ENCODE measurements around the gene MRC2.

Gene MRC2

GRCh38 chr17:62727916-62728672, 100.6 kb downstream of the MRC2 start:
- no peak for DNase-seq
- TF ChIP-seq CTCF (IDR thresholded peaks at IDR 0.05; ENCODE audit: low read depth, low read length), result peak; percentile 21
- no peak overlapping the region for H3K4me3 ChIP-seq (ENCODE audit: low read depth, low read length)
- H3K36me3 ChIP-seq, result no peaks in the 10 kb centered on the region
- peaks cover 11% of the 10 kb centered on the region for H3K4me1 ChIP-seq
- no peaks in the 10 kb centered on the region for H3K9me3 ChIP-seq
- no peaks in the 10 kb centered on the region for H3K27me3 ChIP-seq

- Histone ChIP-seq H3K27me3 (no peaks in the 10 kb centered on the region), H3K4me1 (no peaks in the 10 kb centered on the region), H3K36me3 (no peaks in the 10 kb centered on the region), H3K9me3 (no peaks in the 10 kb centered on the region), H3K4me3 (ENCODE audit: low read depth, low read length) (no peak overlapping the region)
- DNase-seq, result no peak
- TF ChIP-seq CTCF (IDR thresholded peaks at IDR 0.05; ENCODE audit: low read depth, low read length), result no peak
Measured at GRCh38 chr17:62732125-62732524, 104.7 kb downstream of the MRC2 start.

- H3K36me3 ChIP-seq, result no peaks in the 10 kb centered on the region
- H3K27me3 ChIP-seq, result no peaks in the 10 kb centered on the region
- H3K9me3 ChIP-seq, result no peaks in the 10 kb centered on the region
- H3K4me1 ChIP-seq, result no peaks in the 10 kb centered on the region
- no peak overlapping the region for H3K4me3 ChIP-seq (ENCODE audit: low read depth, low read length)
- no peak for TF ChIP-seq CTCF (IDR thresholded peaks at IDR 0.05; ENCODE audit: low read depth, low read length)
- DNase-seq, result no peak
Measured at GRCh38 chr17:62735044-62735651, 107.7 kb downstream of the MRC2 start.

DNA sequence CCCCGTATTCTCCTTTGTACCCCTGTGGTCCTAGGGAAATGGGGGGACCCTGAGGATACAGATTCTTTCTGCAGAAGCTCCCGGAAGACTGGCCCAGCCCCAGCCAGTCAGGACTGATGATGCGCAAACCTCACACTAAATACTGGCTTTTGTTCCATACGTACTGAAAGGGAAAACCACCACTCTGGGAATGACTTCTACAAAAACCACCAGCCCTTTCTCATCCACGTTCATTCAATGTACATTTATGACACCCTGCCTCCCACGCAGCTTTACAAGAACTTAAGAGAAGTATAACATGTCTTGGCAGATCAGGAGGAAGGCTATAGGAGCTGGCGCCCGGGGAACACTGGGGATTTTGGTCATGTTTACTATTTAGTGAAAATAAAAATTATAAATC, 110.0 kb downstream of the MRC2 start:
- Histone ChIP-seq H3K36me3 (no peaks in the 10 kb centered on the region), H3K9me3 (no peaks in the 10 kb centered on the region), H3K4me3 (ENCODE audit: low read depth, low read length) (no peak overlapping the region), H3K27me3 (no peaks in the 10 kb centered on the region), H3K4me1 (no peaks in the 10 kb centered on the region)
- no peak for DNase-seq
- no peak for TF ChIP-seq CTCF (IDR thresholded peaks at IDR 0.05; ENCODE audit: low read depth, low read length)

- H3K27me3 ChIP-seq, result no peaks in the 10 kb centered on the region
- no peak overlapping the region for H3K4me3 ChIP-seq (ENCODE audit: low read depth, low read length)
- H3K4me1 ChIP-seq, result no peaks in the 10 kb centered on the region
- no peak for DNase-seq
- H3K9me3 ChIP-seq, result no peaks in the 10 kb centered on the region
- no peak for TF ChIP-seq CTCF (IDR thresholded peaks at IDR 0.05; ENCODE audit: low read depth, low read length)
- H3K36me3 ChIP-seq, result no peaks in the 10 kb centered on the region
Measured at GRCh38 chr17:62738281-62738680, 110.8 kb downstream of the MRC2 start.

Measured in BE2C (cell line).